Measurements from ENCODE around the gene ERC2. TPM values are rescaled to one million over a fixed set of nuclear protein-coding genes. Genes with fewer than 3 reads are reported as not detected.
"Not testable (repeated sequence)": the region's sequence is repeated elsewhere in the genome, so short reads cannot be mapped to it uniquely, and the experiment has no call there.

Gene ERC2
- total RNA-seq, 2 donors from 2014 or later: 0.21 TPM; not detected in 1

DNA sequence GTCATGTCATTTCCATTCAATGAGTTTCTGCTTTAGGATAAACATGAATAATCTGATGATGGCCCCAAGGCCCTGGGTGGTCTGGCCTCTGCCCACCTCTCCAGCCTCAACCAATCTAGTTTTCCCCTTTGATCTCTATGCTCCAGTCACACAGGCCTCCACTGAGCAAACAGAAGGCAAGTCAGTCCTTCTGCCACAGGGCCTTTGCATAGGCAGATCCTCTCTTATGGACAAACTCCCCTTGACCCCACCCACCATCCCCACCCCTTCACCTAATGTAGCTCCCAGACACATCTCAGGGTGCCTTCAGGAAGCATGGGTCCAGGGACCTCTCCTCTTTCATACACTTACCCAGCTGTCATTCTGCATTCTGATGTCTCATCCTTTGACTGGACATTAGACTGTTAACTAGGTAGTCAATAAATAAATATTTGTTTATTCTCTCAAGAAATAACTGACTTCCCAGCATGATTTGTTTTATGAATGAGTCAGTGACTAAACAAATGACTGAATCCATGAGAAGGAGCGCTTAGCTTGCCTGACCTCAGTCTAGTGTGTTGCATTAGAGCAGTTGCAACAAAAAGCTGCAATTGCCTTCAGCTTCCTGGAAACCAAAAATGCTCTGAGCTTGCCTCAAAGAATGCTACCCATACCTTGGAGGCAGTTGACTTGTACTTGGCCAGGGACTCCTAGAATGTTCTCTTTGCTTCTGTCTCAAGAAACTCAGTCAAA lies 594.6 kb downstream of the ERC2 start:
- Mint-ChIP-seq H3K27ac (no peak overlapping the region), H3K36me3 (ENCODE audit: low read depth) (no peaks in the 10 kb centered on the region), H3K27me3 (peaks cover 4% of the 10 kb centered on the region), H3K4me1 (no peaks in the 10 kb centered on the region), H3K4me3 (no peak overlapping the region)
- DNase-seq: no peak
- no peak for ATAC-seq
- H3K9me3 ChIP-seq (ENCODE audit: control insufficient read depth, low read length, poor library complexity, severe bottlenecking): no peaks in the 10 kb centered on the region

DNA sequence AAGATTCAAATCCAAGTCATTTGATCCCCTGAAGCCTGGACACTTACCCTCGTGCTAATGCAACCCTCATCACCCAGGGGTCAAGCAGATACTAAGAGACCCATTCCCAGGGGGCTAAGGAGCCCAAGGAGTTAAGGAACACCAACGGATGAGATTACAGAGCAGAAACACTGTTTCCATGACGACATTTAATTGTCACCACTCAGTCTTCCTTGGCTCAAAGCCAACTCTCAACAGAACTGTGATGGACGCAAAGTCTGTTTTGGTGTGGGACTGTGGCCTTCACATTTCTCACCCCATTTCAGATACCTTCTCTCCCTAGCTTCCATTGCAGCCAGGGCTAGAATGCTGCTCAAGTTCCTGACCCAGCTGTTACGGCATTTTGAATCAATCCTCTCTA lies 597.7 kb downstream of the ERC2 start:
- H3K4me3 Mint-ChIP-seq: no peak overlapping the region
- no peak for DNase-seq
- H3K4me1 Mint-ChIP-seq: no peaks in the 10 kb centered on the region
- ATAC-seq: no peak
- H3K27ac Mint-ChIP-seq: no peak overlapping the region
- no peaks in the 10 kb centered on the region for H3K27me3 Mint-ChIP-seq
- no peaks in the 10 kb centered on the region for H3K36me3 Mint-ChIP-seq (ENCODE audit: low read depth)
- H3K9me3 ChIP-seq (ENCODE audit: control insufficient read depth, low read length, poor library complexity, severe bottlenecking): no peaks in the 10 kb centered on the region

- H3K4me3 Mint-ChIP-seq: no peak overlapping the region
These were observed 599.9 kb downstream of the ERC2 start for GRCh38 chr3:55868347-55868746.

DNA sequence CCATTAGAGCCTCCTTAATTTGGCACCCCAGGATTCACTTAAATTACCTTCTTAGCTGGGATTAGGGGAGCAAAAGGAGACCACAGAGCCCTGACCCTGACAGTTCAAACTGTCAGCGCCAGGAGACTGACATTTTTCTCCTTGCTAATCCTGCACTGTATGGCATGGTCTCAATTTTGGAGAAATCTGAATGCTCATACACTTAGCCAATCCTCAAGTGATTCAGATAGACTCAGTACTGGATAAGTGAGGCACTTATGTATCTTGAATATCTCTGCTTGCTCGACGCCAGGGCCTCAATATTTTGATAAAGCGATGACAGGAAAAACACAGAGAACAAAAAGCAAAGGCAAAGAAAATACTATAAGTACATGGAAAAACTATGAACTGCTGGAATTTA lies 605.2 kb downstream of the ERC2 start:
- H3K9me3 ChIP-seq (ENCODE audit: control insufficient read depth, low read length, poor library complexity, severe bottlenecking): no peaks in the 10 kb centered on the region
- ATAC-seq: no peak
- Mint-ChIP-seq H3K36me3 (ENCODE audit: low read depth) (no peaks in the 10 kb centered on the region), H3K27ac (no peak overlapping the region), H3K4me3 (no peak overlapping the region), H3K27me3 (no peaks in the 10 kb centered on the region), H3K4me1 (no peaks in the 10 kb centered on the region)
- no peak for DNase-seq

More at GRCh38 chr3:55868347-55868746, 599.9 kb downstream of the ERC2 start:
- Mint-ChIP-seq H3K4me1 (no peaks in the 10 kb centered on the region), H3K36me3 (ENCODE audit: low read depth) (no peaks in the 10 kb centered on the region), H3K27ac (no peak overlapping the region), H3K27me3 (no peaks in the 10 kb centered on the region)
- ATAC-seq: no peak
- H3K9me3 ChIP-seq (ENCODE audit: control insufficient read depth, low read length, poor library complexity, severe bottlenecking): no peaks in the 10 kb centered on the region
- DNase-seq: no peak

DNA sequence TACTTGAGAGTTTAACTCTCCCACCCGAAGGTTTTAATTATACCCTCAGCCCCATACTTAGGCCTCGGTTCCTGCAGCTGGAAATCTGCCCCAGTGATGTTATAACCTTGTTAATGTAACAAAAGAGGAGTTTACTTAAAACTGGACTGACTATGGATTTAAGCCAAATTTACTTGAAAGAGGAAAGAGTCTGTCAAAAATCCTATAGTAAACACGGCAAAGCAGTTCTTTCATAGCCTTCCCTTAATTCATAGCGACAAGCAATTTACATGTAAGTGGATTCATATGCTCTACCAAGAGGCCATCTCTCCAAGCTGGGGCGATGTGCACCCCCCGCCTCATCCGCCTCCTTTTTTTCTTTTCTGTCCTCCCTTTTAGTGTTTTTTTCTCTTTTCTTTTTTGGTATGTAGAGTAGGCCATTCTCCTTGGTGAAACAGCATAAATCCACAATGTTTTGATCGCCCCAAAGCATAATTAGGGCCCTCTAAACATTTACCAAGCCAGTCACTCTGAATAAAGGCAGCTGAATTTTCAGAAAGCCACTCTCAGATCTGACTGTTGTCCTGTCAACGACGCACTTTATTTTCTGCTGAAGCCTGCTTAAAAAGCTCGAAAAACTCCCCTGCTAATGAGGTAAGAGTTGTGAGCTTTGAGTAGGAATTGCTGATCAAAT lies 608.1 kb downstream of the ERC2 start:
- Mint-ChIP-seq H3K4me3 (no peak overlapping the region), H3K27me3 (no peaks in the 10 kb centered on the region), H3K4me1 (no peaks in the 10 kb centered on the region), H3K27ac (no peak overlapping the region), H3K36me3 (ENCODE audit: low read depth) (no peaks in the 10 kb centered on the region)
- ATAC-seq (no peak), DNase-seq (no peak)
- no peaks in the 10 kb centered on the region for H3K9me3 ChIP-seq (ENCODE audit: control insufficient read depth, low read length, poor library complexity, severe bottlenecking)

DNA sequence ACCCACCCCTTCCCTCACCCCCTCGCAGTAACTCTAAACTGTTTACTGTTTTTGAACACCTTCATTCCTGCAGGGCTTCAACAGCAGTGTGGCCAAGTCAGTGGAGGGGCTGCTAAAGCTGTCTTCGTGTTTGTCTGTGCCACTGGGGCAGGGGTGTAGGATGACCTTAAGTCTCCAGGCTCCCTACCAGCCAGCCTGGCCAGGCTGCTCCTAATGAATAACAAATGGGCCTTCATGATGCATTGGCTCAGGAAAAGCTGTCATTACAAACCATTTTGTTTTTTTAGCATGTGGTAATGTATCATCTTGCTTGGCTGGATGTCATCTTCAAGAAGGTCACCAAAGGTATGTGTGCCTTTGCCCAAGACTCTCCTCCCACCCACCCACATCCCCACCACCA lies 609.0 kb downstream of the ERC2 start:
- Mint-ChIP-seq H3K4me3 (no peak overlapping the region), H3K27me3 (no peaks in the 10 kb centered on the region), H3K4me1 (no peaks in the 10 kb centered on the region), H3K36me3 (ENCODE audit: low read depth) (no peaks in the 10 kb centered on the region), H3K27ac (no peak overlapping the region)
- ATAC-seq (no peak), DNase-seq (no peak)
- H3K9me3 ChIP-seq (ENCODE audit: control insufficient read depth, low read length, poor library complexity, severe bottlenecking): no peaks in the 10 kb centered on the region

DNA sequence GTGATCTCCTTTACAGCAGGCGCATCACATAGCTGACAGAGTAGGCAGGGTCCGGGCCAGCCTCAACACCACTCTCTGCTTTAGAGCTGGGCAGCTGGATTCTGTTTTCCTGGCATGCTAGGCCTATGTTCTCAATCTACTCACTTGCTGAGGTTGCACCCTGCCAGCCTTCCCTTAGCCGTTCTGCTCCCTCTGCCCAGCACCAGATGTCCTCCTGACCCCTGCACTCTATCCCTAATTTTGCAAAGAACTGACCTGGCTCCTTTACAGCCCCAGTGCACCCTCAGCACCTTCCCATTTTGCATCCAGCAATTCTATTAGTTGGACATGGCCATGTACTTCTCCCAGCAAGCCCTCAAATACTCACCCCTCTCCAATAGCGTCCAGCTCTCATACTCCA lies 609.5 kb downstream of the ERC2 start:
- H3K36me3 Mint-ChIP-seq (ENCODE audit: low read depth): no peaks in the 10 kb centered on the region
- no peaks in the 10 kb centered on the region for H3K4me1 Mint-ChIP-seq
- no peak for DNase-seq

GRCh38 chr3:55858302-55858701 lies 610.0 kb downstream of the ERC2 start:
- no peaks in the 10 kb centered on the region for H3K9me3 ChIP-seq (ENCODE audit: control insufficient read depth, low read length, poor library complexity, severe bottlenecking)
- no peaks in the 10 kb centered on the region for H3K36me3 Mint-ChIP-seq (ENCODE audit: low read depth)
- no peaks in the 10 kb centered on the region for H3K27me3 Mint-ChIP-seq
- DNase-seq (no peak), ATAC-seq (no peak)
- no peak overlapping the region for H3K4me3 Mint-ChIP-seq
- H3K4me1 Mint-ChIP-seq: no peaks in the 10 kb centered on the region
- no peak overlapping the region for H3K27ac Mint-ChIP-seq

More for the DNA sequence above, 609.5 kb downstream of the ERC2 start:
- Mint-ChIP-seq H3K27me3 (no peaks in the 10 kb centered on the region), H3K27ac (no peak overlapping the region), H3K4me3 (no peak overlapping the region)
- no peaks in the 10 kb centered on the region for H3K9me3 ChIP-seq (ENCODE audit: control insufficient read depth, low read length, poor library complexity, severe bottlenecking)
- no peak for ATAC-seq

GRCh38 chr3:55857633-55858032 lies 610.6 kb downstream of the ERC2 start:
- DNase-seq (no peak), ATAC-seq (no peak)
- Mint-ChIP-seq H3K27ac (no peak overlapping the region), H3K36me3 (ENCODE audit: low read depth) (no peaks in the 10 kb centered on the region), H3K4me1 (no peaks in the 10 kb centered on the region), H3K4me3 (no peak overlapping the region), H3K27me3 (no peaks in the 10 kb centered on the region)
- no peaks in the 10 kb centered on the region for H3K9me3 ChIP-seq (ENCODE audit: control insufficient read depth, low read length, poor library complexity, severe bottlenecking)

- Mint-ChIP-seq H3K27ac (no peak overlapping the region), H3K27me3 (no peaks in the 10 kb centered on the region), H3K36me3 (ENCODE audit: low read depth) (no peaks in the 10 kb centered on the region), H3K4me1 (no peaks in the 10 kb centered on the region), H3K4me3 (no peak overlapping the region)
- DNase-seq (no peak), ATAC-seq (no peak)
- H3K9me3 ChIP-seq (ENCODE audit: control insufficient read depth, low read length, poor library complexity, severe bottlenecking): no peaks in the 10 kb centered on the region
These were observed 613.0 kb downstream of the ERC2 start for GRCh38 chr3:55855311-55855710.

DNA sequence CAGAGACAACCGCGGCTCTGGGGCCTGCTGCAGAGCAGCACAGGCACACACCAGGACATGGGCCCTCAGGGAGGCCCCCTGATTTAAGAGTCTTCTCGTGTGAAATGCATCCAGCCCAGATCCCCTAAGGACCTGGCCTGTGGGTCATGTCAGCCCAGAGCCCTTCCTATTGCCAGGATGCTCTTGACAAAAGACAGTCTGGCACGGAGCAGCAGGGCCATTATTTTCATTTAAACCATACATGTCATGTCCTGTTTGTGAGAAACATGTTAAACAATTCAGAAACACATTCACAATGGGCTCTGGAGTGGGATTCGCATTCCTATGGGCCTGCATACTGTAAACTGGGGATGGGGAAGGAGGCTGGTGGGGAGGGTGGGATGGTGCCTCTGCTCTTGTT lies 613.8 kb downstream of the ERC2 start:
- H3K27me3 Mint-ChIP-seq: no peaks in the 10 kb centered on the region
- no peaks in the 10 kb centered on the region for H3K9me3 ChIP-seq (ENCODE audit: control insufficient read depth, low read length, poor library complexity, severe bottlenecking)
- ATAC-seq (no peak), DNase-seq (no peak)
- H3K4me1 Mint-ChIP-seq: no peaks in the 10 kb centered on the region
- H3K36me3 Mint-ChIP-seq (ENCODE audit: low read depth): no peaks in the 10 kb centered on the region
- H3K27ac Mint-ChIP-seq: no peak overlapping the region
- H3K4me3 Mint-ChIP-seq: no peak overlapping the region

DNA sequence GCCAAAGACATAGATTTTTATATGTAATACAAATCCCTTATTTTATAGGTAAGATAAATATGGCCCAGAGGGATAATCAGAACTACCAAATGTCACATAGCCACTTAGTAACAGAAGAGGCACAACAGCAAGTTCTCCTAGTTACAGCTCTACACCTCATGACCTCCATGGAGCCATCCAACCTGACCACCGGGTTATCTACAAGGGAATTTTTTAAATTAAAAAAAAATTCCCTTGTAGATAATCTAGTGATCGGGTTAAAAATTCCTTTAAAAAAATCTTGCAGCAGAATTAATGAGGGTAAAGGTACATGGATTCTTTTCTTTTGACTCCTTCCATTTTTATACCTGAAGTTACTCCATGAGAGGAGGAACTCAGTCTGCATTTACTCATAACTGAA lies 615.9 kb downstream of the ERC2 start:
- ATAC-seq (no peak), DNase-seq (no peak)
- no peak overlapping the region for H3K4me3 Mint-ChIP-seq
- H3K9me3 ChIP-seq (ENCODE audit: control insufficient read depth, low read length, poor library complexity, severe bottlenecking): no peaks in the 10 kb centered on the region
- no peaks in the 10 kb centered on the region for H3K27me3 Mint-ChIP-seq
- no peak overlapping the region for H3K27ac Mint-ChIP-seq
- no peaks in the 10 kb centered on the region for H3K4me1 Mint-ChIP-seq
- H3K36me3 Mint-ChIP-seq (ENCODE audit: low read depth): no peaks in the 10 kb centered on the region

DNA sequence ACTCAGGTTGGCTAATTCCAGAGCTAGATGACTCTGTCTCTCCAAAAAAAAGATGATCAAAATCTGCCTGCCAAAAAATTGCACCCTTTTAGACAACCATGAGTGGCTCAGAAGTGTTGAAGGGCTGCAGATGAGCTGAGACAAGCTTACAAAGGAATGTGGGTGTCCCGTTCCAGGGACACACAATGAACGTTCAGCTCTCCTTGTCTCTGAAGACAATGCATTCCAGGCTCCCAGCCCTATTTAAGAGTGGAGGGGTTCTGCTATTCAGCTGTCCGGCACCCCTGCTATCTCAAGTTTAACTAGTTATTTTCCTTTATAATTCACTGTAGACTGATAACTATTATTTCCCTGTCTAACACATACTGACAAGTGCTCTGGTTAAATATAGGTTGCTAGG lies 626.1 kb downstream of the ERC2 start:
- H3K27me3 Mint-ChIP-seq: no peaks in the 10 kb centered on the region
- no peak overlapping the region for H3K4me3 Mint-ChIP-seq
- H3K9me3 ChIP-seq (ENCODE audit: control insufficient read depth, low read length, poor library complexity, severe bottlenecking): no peaks in the 10 kb centered on the region
- no peaks in the 10 kb centered on the region for H3K4me1 Mint-ChIP-seq
- ATAC-seq: no peak
- no peak overlapping the region for H3K27ac Mint-ChIP-seq
- H3K36me3 Mint-ChIP-seq (ENCODE audit: low read depth): no peaks in the 10 kb centered on the region
- no peak for DNase-seq

DNA sequence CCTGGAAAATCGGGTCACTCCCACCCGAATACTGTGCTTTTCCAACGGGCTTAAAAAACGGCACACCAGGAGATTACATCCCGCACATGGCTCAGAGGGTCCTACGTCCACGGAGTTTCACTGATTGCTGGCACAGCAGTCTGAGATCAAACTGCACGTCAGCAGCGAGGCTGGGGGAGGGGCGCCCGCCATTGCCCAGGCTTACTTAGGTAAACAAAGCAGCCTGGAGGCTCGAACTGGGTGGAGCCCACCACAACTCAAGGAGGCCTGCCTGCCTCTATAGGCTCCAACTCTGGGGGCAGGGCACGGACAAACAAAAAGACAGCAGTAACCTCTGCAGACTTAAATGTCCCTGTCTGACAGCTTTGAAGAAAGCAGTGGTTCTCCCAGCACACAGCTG lies 636.4 kb downstream of the ERC2 start:
- not testable (repeated sequence) for DNase-seq; H3K27me3 Mint-ChIP-seq; H3K4me3 Mint-ChIP-seq; H3K36me3 Mint-ChIP-seq (ENCODE audit: low read depth); H3K27ac Mint-ChIP-seq; H3K4me1 Mint-ChIP-seq; H3K9me3 ChIP-seq (ENCODE audit: control insufficient read depth, low read length, poor library complexity, severe bottlenecking); ATAC-seq

Data from T-helper 17 cell (primary cell).